ENCODE results near the gene C20orf144.

The C20orf144 gene

GRCh38 chr20:33664762-33665144 lies 2.6 kb downstream of the C20orf144 start:
- DNase-seq (ENCODE audit: low read depth in 2 of 2): no peak

- DNase-seq (ENCODE audit: low read depth in 2 of 2): peak; percentile 34 to 70
Measured at GRCh38 chr20:33666293-33667244, 4.4 kb downstream of the C20orf144 start, which contains the start of gene ACTL10. Gene ACTL10 (plus strand): TSS chr20:33666943. CDS start chr20:33667498, 555 bp downstream.

GRCh38 chr20:33667245-33667675 lies 5.1 kb downstream of the C20orf144 start:
- DNase-seq (ENCODE audit: low read depth in 2 of 2): no peak

GRCh38 chr20:33667676-33668465 lies 5.7 kb downstream of the C20orf144 start:
- DNase-seq (ENCODE audit: low read depth in 2 of 2): peak; percentile 45 to 50

- no peak for DNase-seq (ENCODE audit: low read depth in 2 of 2)
Measured at GRCh38 chr20:33668466-33669155, 6.5 kb downstream of the C20orf144 start.

DNA sequence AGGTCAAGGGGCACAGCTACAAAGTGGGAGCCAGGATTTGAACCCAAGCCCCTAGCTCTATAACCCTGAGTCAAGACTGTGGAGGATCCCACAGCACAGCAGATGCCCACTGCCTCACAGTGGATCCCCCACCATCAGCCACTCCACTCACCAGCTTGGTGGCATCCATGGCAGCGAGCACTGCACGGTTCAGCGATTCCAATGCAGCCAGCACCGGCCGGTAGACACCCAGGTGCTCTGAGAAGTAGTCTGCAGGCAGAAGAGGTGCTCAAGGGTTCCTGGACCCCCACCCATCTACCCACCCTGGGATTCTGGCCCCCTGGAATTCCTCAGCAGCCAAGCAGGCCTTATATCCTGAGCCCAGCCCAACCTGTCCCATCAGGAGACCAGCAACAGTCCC lies 7.1 kb downstream of the C20orf144 start:
- no peak for DNase-seq (ENCODE audit: low read depth in 2 of 2)

DNA sequence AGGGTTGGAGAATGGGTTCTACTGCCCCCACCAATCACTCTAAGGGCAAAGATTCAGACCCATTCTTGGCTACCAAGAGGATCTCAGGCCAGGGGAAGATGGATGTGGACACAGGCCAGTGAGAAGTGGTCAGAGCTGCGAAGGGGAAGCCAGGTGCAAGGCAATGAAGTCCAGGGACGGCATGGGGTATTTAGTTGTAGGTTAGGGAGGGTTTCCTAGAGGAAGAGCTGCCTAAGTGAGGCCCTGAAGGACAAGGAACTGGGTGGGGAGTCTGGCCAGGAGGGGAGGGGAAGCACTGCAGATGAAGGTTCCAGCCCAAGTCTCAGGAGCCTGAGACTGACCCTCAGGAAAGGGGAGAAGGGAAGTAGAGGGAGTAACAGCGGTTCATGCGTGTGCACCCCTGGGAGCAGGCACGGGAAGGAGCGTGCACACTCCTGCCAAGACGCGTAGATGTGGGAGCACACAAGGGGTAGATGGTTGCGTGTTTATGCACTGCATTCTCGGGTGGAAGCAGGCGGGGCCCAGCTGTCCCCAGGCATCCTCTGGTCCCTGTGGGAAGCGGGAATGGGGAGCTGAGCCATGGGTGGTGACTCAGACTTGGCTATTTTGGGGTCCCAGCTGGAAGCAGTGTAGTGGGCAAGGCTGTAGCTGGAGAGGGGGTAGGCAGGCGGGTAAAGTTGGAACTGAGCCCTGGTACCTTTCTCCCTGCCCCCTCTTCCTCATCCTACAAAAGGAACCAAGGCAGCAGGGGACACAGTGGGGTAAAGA lies 7.9 kb downstream of the C20orf144 start:
- DNase-seq (ENCODE audit: low read depth in 2 of 2): no peak

- no peak for DNase-seq (ENCODE audit: low read depth in 2 of 2)
Measured at GRCh38 chr20:33670715-33671499, 8.8 kb downstream of the C20orf144 start.

GRCh38 chr20:33671573-33672288 lies 9.6 kb downstream of the C20orf144 start:
- DNase-seq (ENCODE audit: low read depth in 2 of 2): no peak

GRCh38 chr20:33672426-33673113 lies 10.4 kb downstream of the C20orf144 start:
- no peak for DNase-seq (ENCODE audit: low read depth in 2 of 2)

DNA sequence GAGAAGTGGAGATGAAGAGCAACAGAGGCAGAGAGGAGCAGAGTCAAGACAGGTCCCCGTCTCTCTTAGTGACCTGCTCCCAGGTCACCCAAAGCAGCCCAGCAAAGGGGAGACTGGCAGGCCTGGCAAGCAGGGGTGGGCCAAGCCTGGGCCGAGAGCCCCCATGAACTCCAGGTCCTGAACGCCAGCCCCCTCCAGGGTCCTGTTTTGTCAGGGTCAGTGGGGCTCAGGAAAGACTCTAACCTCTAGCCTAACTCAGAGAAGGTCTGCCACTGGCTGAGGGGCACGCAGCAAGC lies 10.9 kb downstream of the C20orf144 start:
- no peak for DNase-seq (ENCODE audit: low read depth in 2 of 2)

GRCh38 chr20:33673410-33674293 lies 11.5 kb downstream of the C20orf144 start:
- no peak for DNase-seq (ENCODE audit: low read depth in 2 of 2)

DNA sequence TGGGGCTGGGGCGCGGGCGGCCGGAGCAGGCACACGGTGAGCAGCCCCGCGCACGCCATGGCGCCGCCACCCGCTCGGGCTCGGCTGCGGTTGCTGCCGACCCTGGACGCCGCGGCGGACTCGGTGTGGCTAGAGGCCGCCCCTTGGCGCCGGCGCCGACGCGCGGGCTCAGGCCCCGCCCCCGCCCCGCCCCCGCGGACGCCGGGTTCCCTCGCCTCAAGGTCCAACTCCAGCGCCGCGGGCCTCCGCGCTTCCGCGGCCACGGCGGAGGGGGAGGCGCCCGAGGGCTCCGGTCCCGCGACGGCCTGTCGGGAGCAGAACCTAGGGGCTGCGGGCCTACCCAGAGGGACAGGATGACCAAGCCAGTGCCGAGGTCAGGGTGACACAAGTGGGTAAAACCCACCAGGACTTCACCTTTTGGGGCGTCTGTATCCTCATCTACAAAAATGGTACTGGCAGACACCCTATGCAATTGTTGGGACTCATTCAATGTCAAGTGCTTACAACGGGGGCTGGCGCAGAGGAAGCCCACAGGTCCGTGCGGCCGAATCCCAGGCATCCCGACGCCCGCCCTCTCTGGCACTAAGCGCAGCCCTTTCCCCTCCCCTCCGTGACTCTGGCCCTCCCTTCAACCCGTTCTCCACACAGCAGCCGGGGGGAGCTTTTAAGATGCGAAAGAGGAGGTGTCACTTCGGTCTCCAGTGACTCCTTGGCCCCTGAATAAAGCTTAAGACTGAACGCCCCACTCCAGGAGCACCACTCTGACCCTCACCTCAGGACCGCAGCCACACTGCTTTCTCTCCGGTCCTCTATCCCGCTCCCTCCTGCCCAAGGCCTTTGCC lies 12.4 kb downstream of the C20orf144 start, which contains the start of gene NECAB3:
Gene NECAB3, minus strand, starts transcription at position 135 of the 842 bp plus-strand sequence. Its CDS starts 76 bp downstream, at position 59.
- DNase-seq (ENCODE audit: low read depth in 2 of 2): no peak

DNA sequence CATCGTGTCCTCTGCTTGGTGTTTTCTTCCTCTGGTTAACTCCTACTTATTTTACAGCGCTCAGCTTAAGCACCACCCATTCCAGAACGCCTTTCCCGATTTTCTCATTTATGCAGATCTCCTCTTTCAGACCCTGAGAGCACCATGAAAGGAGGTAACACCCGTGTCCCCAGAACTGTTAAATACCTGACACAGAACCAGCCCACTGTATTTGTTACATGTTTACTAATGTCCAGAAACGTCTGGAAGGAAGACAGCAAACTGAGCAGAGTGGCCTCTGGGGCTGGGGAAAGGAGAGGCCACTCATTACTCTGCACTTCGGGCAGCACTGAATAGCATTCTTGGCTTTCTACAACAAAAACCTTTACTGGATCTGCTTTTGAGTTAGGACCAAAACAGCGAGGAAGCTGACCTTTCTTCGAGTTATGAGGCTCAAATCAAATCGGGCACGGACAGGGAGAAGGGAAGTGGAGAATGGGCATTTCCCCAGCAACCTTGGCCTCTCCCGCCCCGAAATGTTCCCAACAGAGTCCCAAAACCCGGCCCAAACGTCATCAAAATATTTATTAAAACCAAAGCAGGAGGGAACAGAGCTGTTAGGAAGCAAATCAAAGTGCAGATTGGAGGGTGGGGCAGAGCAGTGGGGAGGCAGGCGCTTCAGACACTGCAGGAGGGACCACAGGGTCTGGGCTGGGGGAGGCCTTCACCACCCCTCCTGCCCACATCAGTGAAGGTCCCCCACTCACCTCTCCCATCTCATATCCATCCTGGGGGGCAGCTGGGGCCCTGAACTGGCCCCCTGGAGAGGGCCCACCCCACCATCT lies 13.2 kb downstream of the C20orf144 start:
- no peak for DNase-seq (ENCODE audit: low read depth in 2 of 2)

- no peak for DNase-seq (ENCODE audit: low read depth in 2 of 2)
Measured at GRCh38 chr20:33676121-33676520, 14.0 kb downstream of the C20orf144 start.

Measured in stimulated activated CD4-positive, alpha-beta T cell treated with anti-CD3 and anti-CD28 coated beads, Interleukin-1b, Interleukin-23, amount 100 ng/mL, for 1 hour (primary cell).